ENCODE data around the gene MTIF2.
"Not testable (repeated sequence)": the region's sequence is repeated elsewhere in the genome, so short reads cannot be mapped to it uniquely, and the experiment has no call there.

The MTIF2 gene

DNA sequence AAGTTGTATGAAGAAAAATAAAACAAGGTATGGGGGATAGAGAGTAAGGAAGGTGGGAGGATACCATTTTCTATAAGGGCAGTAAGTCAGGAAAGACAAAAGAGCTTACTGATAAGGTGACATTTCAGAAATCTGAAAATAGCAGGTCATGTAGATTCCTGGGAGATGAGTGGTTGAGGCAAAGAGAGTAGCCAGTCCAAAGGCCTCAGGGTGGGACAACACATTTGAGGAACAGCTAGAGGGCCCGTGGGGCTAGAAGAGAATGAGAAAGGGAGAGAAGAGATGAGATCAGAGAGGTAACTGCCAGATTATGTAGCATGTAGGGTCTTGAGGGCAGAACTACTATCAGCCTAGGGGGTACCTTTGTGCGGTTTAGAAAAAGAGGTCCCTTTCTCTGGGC lies 39.8 kb downstream of the MTIF2 start:
- H3K4me3 ChIP-seq (ENCODE audit: low read depth, low read length) = no peak overlapping the region
- TF ChIP-seq, protein P1, sequence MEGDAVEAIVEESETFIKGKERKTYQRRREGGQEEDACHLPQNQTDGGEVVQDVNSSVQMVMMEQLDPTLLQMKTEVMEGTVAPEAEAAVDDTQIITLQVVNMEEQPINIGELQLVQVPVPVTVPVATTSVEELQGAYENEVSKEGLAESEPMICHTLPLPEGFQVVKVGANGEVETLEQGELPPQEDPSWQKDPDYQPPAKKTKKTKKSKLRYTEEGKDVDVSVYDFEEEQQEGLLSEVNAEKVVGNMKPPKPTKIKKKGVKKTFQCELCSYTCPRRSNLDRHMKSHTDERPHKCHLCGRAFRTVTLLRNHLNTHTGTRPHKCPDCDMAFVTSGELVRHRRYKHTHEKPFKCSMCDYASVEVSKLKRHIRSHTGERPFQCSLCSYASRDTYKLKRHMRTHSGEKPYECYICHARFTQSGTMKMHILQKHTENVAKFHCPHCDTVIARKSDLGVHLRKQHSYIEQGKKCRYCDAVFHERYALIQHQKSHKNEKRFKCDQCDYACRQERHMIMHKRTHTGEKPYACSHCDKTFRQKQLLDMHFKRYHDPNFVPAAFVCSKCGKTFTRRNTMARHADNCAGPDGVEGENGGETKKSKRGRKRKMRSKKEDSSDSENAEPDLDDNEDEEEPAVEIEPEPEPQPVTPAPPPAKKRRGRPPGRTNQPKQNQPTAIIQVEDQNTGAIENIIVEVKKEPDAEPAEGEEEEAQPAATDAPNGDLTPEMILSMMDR (IDR thresholded peaks at IDR 0.05; ENCODE audit: low read depth, low read length) = no peak

DNA sequence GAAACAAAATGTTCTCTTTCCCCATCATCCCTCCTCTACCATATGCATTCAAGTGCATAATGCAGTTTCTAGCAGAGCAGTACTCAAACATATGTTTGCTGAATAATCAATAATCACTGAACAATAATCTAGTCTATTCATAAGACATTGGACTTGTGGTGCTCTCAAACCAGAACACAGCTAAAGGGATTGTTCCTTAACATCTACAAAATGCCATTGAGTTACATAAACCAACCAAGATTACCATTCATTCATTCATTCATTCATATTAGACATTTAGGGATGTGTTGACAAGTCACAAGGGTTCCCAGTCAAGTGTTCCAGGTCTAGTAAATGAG lies 40.8 kb downstream of the MTIF2 start:
- TF ChIP-seq, protein P1 (IDR thresholded peaks at IDR 0.05; ENCODE audit: low read depth, low read length) = no peak
- no peak overlapping the region for H3K4me3 ChIP-seq (ENCODE audit: low read depth, low read length)

DNA sequence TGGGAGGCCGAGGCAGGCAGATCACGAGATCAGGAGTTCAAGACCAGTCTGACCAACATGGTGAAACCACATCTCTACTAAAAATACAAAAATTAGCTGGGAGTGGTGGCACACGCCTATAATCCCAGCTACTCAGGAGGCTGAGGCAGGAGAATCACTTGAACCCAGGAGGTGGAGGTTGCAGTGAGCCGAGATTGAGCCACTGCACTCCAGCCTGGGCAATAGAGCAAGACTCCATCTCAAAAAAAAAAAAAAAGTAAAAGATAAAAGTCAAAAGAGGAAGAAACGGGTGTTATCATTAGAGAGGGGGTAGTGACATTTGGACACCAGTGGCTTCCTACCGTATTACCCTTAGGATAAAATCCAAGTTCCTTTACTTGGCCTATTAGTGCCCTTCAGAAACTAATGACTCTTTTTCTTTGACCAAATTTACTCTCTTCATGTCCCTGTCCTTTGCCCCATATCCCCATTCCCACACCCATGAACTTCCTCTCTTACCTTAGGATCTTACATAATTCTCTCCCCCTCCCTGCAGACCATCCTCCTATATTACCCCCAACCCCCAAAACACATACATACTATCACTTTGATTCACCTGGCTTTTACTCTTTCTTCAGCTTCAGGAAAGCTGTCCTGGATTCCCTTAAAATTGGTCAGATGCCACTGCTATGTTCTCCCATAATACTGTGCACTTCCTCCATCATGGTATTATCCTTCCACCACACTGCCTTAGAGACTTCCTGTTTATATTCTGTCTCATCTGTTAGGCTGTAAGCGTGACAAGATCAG lies 41.4 kb downstream of the MTIF2 start:
- H3K4me3 ChIP-seq (ENCODE audit: low read depth, low read length) = not testable (repeated sequence)

DNA sequence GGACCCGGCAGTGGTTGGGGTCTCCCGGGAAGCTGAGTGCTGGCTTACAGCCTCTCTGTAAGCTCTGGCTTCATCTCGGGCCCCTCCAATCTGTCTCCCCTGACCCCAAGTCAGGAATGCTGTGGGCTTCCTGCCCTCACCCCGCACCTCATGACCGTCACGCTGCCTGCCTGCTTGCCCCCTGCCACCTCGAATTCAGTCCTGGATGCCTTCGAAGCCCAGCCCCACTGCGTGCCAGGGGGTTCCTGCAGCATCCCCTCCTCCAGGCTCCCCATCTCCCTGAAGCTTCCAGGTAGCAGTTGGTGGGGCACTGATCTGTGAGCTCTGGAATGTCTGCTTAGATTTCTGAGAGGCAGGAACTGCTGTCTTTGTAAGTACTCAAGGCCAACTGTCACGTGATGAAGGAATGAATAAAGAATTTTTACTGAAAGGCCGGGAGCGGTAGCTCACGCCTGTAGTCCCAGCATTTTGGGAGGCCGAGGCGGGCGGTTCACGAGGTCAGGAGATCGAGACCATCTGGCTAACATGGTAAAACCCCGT lies 43.5 kb downstream of the MTIF2 start:
- TF ChIP-seq, protein P1 (IDR thresholded peaks at IDR 0.05; ENCODE audit: low read depth, low read length) = no peak
- H3K4me3 ChIP-seq (ENCODE audit: low read depth, low read length) = no peak overlapping the region

DNA sequence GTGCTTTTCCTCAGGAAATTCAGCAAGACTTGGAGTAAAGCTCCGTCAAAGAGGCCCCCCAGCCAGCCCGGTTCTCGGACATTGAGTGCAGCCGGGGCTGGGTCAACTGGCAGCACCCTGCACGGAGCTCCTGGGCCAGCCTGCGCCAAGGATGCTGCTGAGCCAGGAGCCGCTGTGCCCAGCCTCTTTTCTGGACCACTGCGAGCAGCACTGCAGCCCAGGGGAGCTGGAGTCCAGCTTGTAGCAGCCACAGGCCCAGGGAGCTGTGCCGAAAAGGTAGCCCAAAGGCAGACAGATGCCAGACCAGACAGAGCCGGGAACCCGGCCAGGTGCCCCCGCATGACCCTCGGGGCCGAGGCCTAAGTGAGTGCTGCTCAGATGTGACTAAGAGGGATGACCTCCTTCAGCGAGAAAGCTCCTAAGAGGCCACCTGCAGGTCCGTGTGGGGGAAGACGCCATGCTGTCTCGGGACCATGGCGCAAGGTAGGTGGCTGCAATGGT lies 44.2 kb downstream of the MTIF2 start:
- no peak overlapping the region for H3K4me3 ChIP-seq (ENCODE audit: low read depth, low read length)
- TF ChIP-seq, protein P1 (IDR thresholded peaks at IDR 0.05; ENCODE audit: low read depth, low read length) = no peak

DNA sequence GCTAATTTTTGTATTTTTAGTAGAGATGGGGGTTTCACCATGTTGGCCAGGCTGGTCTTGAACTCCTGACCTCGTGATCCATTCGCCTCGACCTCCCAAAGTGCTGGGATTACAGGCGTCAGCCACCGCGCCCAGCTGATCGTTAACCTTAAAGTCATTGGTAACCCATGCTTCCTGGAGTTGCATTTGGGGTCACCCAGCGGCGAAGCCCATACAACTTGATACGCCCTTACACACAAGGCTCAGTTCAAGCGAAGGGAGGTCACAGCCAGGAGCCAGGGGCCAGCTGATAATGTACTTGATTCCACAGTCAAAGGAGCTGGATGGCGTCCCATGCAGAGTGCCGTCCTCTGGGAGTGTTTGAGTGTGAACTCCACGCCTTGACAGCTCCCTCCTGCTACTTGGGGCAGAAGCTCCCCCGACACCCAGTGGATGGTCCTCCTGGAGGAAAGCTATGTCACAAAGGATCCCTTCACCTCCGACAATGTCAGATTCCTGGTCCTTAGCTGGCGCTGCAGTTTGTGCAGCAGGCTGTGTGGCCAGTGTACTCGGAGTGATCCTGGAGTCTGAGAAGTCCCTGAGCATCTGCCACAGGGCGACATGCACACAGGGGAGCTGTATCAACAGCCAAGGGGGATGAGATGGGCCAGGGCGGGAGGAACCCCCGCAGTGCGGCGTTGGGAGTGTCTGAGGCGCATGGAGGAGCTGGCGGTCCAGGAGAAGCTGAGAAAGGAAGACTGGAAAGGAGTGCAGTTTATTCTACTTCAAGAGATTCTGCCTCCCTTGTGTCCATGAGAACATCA lies 44.9 kb downstream of the MTIF2 start:
- TF ChIP-seq, protein P1 (IDR thresholded peaks at IDR 0.05; ENCODE audit: low read depth, low read length) = no peak
- H3K4me3 ChIP-seq (ENCODE audit: low read depth, low read length) = no peak overlapping the region

DNA sequence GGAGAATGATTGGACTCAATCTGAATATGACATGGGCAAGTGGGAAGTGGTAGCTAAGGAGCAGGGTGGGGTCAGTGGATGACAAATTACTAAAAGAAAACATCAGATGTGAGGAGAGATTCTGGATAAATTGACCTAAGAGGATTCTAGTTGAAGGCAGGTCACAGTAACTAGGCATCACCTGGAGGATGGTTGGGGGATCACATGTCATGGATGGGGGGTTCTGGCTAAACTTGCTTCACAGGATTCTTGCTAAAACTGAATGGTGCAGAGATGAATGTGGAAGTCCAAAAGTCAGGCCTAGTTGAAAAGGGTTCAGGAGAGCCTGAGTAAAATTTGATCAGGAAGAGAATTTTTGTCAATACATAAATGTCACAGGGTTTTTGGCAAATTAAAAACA lies 55.2 kb downstream of the MTIF2 start:
- TF ChIP-seq, protein P1 (IDR thresholded peaks at IDR 0.05; ENCODE audit: low read depth, low read length) = no peak
- no peak overlapping the region for H3K4me3 ChIP-seq (ENCODE audit: low read depth, low read length)

Measured in WI38 (cell line).